Heart left ventricle (tissue), 16 donors: ENCODE measurements around the gene UGGT2. TPM values are rescaled to one million over a fixed set of nuclear protein-coding genes. Genes with fewer than 3 reads are reported as not detected.

ENCODE experiments used
- ATAC-seq, 4 donors: fragments of 200-7000 bp; cut with Tn5 transposase; one replicate each; pipeline ENCODE4 v1.9.1; 2020 to 2022; ENCODE audit warnings: moderate library complexity in 4 of 4, mild to moderate bottlenecking in 3 of 4, moderate number of reproducible peaks in 1 of 4
- DNase-seq, 5 donors: peaks; one replicate each; pipeline ENCODE4 v3.0.0-alpha.2; 2020
- H3K27ac ChIP-seq, 12 donors: fragments of 200-600 bp; sonication (generic) in 4 of 12; one replicate each; pipeline versions ENCODE4 v1.5.0 to v1.8.0; 2016 to 2022; ENCODE audit warnings: mild to moderate bottlenecking in 2 of 12
- H3K27me3 ChIP-seq, 9 donors: fragments of 200-600 bp; sonication (generic) in 2 of 9; one replicate each; pipeline versions ENCODE4 v1.5.1 to v1.8.0; 2016 to 2022; ENCODE audit warnings: mild to moderate bottlenecking in 3 of 9
- H3K36me3 ChIP-seq, 9 donors: fragments of 200-600 bp; sonication (generic) in 2 of 9; one replicate each; pipeline versions ENCODE4 v1.5.0 to v1.8.0; 2018 to 2022; ENCODE audit warnings: mild to moderate bottlenecking in 2 of 9
- H3K4me1 ChIP-seq, 12 donors: fragments of 200-600 bp; sonication (generic) in 4 of 12; one replicate each; pipeline versions ENCODE4 v1.5.0 to v1.8.0; 2016 to 2022; ENCODE audit warnings: mild to moderate bottlenecking in 3 of 12
- H3K4me3 ChIP-seq, 12 donors: fragments of 200-600 bp; sonication (generic) in 4 of 12; one replicate each; pipeline versions ENCODE4 v1.5.0 to v1.8.0; 2017 to 2022; ENCODE audit warnings: mild to moderate bottlenecking in 9 of 12, moderate library complexity in 4 of 12
- H3K9me3 ChIP-seq, 12 donors: fragments of 200-600 bp; sonication (generic) in 4 of 12; one replicate each; pipeline versions ENCODE4 v1.5.0 to v1.8.0; 2016 to 2022; ENCODE audit warnings: mild to moderate bottlenecking in 1 of 12
- CTCF ChIP-seq, 12 donors: fragments of 200-600 bp; sonication (generic) in 4 of 12; IDR thresholded peaks; one replicate each; pipeline versions ENCODE4 v1.5.0 to v1.8.0; 2018 to 2022; ENCODE audit warnings: antibody characterized with exemption in 12 of 12, mild to moderate bottlenecking in 5 of 12
- POLR2A ChIP-seq, 2 donors: fragments of 450-650 bp; IDR thresholded peaks; one replicate each; pipeline ENCODE4 v1.6.1; 2017; ENCODE audit warnings: antibody characterized with exemption in 2 of 2, mild to moderate bottlenecking in 2 of 2, moderate library complexity in 2 of 2
- WGBS, 4 donors: extraction: QIAGEN DNeasy Blood & Tissue Kit in 2 of 4; methylation state at CpG; one replicate each; pipeline versions ENCODE4 v1.1.5 to v1.1.7; 2013 to 2018; 5-methylcytosine and 5-hydroxymethylcytosine counted together
- intact Hi-C, 10 donors: fragments of 100-400 bp; cut with DNase I; formaldehyde crosslinking; loops; one replicate each; pipeline versions ENCODE4 v1.11.1 to v1.14.2; 2022
- polyA plus RNA-seq, 2 donors: library from polyadenylated mRNA; stranded (reverse); fragments of 200-250 nt; gene quantifications; one replicate each; pipeline ENCODE4 v1.2.3, GENCODE V29; 2013
- total RNA-seq, 9 donors: library from RNA; depleted of rRNA in 2 of 9; stranded (reverse); fragments of >200 nt in 2 of 9; fragmentation: NEBNext Ultra II Directional in 3 of 9; extraction: Animal tissue kit (Norgen Biotek cat#: 25700) in 3 of 9; gene quantifications; one replicate each; pipeline versions ENCODE4 v1.1.0 to v1.2.4, GENCODE V29; 2016 to 2023
- donor health status: ischemic (EF 13 %, LVEDD 7.1; RV severe dilation, severe dysfunction).
- donor health status: healthy with polysubstance abuse.
- donor health status: DM: no; HTN: yes; CAD: no.
- donor health status: DM: no; HTN: no; CAD: no.
- donor health status: ischemic (EF 25% LVEDD 6.9; RV normal size, moderate dysfunction).
- donor health status: ischemic (EF 25% LVEDD 5.7; RV mildly dilated, moderate dysfunction).
- donor health status: healthy.
- donor health status: DM: yes; HTN: yes; CAD: no.
- donor health status: ischemic (EF 35%, LVEDD 5.7; RV mildly dilated, moderate dysfunction).
- donor health status: nonischemic (EF 11% LVEDD 7.7; RV severe dilation, severe dysfunction).
- donor health status: DM: yes; HTN: yes; CAD: no.
- donor health status: PGD.
- donor health status: ischemic (EF 29% LVEDD 5.4; RV normal size, mild dysfunction).
- donor health status: nonischemic (EF 23%, LVEDD 6.1; RV moderate dilation, normal function).

UGGT2 gene
- total and polyA plus RNA-seq, 11 donors = 4.3 to 15.9 (median 13.3) TPM

- ATAC-seq = no peak
- WGBS, 4 donors = 21 to 30% (median 26%) methylated on average over 2 of the region's 2 CpGs
- H3K9me3 ChIP-seq = no peaks in the 10 kb centered on the region
- no peaks in the 10 kb centered on the region for H3K36me3 ChIP-seq
- intact Hi-C loops = no loop called here
- no peaks in the 10 kb centered on the region for H3K4me1 ChIP-seq
- H3K27ac ChIP-seq = no peak overlapping the region
- no peak for TF ChIP-seq CTCF (IDR thresholded peaks at IDR 0.05)
- TF ChIP-seq POLR2A (IDR thresholded peaks at IDR 0.05) = no peak
- DNase-seq = no peak
- H3K27me3 ChIP-seq = peaks cover 0 to 22% (median 5%) of the 10 kb centered on the region in 9 donors
- no peak overlapping the region for H3K4me3 ChIP-seq
Measured at GRCh38 chr13:96081888-96082287, 28.7 kb upstream of the UGGT2 start.

- H3K27ac ChIP-seq = no peak overlapping the region
- no peak overlapping the region for H3K4me3 ChIP-seq
- DNase-seq (no peak), ATAC-seq (no peak)
- intact Hi-C loops = no loop called here
- peaks cover 0 to 12% (median 0%) of the 10 kb centered on the region in 9 donors for H3K27me3 ChIP-seq
- H3K9me3 ChIP-seq = no peaks in the 10 kb centered on the region
- H3K4me1 ChIP-seq = no peaks in the 10 kb centered on the region
- H3K36me3 ChIP-seq = no peaks in the 10 kb centered on the region
- no peak for TF ChIP-seq POLR2A (IDR thresholded peaks at IDR 0.05)
- TF ChIP-seq CTCF (IDR thresholded peaks at IDR 0.05) = no peak
- WGBS, 4 donors = 77 to 86% (median 81%) methylated on average over 5 of the region's 5 CpGs
Measured at GRCh38 chr13:96080676-96081075, 27.5 kb upstream of the UGGT2 start.

GRCh38 chr13:96075953-96076543 lies 22.8 kb upstream of the UGGT2 start:
- Histone ChIP-seq H3K36me3 (no peaks in the 10 kb centered on the region), H3K4me3 (no peak overlapping the region), H3K9me3 (no peaks in the 10 kb centered on the region), H3K27me3 (peaks cover 0 to 9% (median 0%) of the 10 kb centered on the region in 9 donors), H3K4me1 (no peaks in the 10 kb centered on the region), H3K27ac (no peak overlapping the region)
- no peak for ATAC-seq
- no peak for DNase-seq
- TF ChIP-seq CTCF (IDR thresholded peaks at IDR 0.05) (peak in 11 of 12 donors; percentile 20 to 60 (median 41)), POLR2A (IDR thresholded peaks at IDR 0.05) (no peak)
- WGBS, 4 donors = 66 to 82% (median 76%) methylated on average over 3 of the region's 3 CpGs
- intact Hi-C loops = no loop called here

GRCh38 chr13:96072392-96072791 lies 19.2 kb upstream of the UGGT2 start:
- intact Hi-C loops = no loop called here
- ATAC-seq (no peak), DNase-seq (no peak)
- Histone ChIP-seq H3K27me3 (peaks cover 0 to 12% (median 0%) of the 10 kb centered on the region in 9 donors), H3K4me1 (no peaks in the 10 kb centered on the region), H3K9me3 (no peaks in the 10 kb centered on the region), H3K27ac (no peak overlapping the region), H3K4me3 (no peak overlapping the region), H3K36me3 (no peaks in the 10 kb centered on the region)
- 65 to 80% (median 79%) methylated on average over 3 of the region's 3 CpGs for WGBS, 4 donors
- TF ChIP-seq CTCF (IDR thresholded peaks at IDR 0.05) = no peak
- TF ChIP-seq POLR2A (IDR thresholded peaks at IDR 0.05) = no peak
